Progenitor cell of endocrine pancreas (in vitro differentiated cells): ENCODE data around the gene FTO. TPM values are rescaled to one million over a fixed set of nuclear protein-coding genes. Genes with fewer than 3 reads are reported as not detected.

Source experiments
- DNase-seq: peaks from one replicate; pipeline ENCODE4 v3.0.0; 2021; ENCODE audit warnings: low spot score; ENCODE audit not compliant: unreplicated experiment
- H3K27ac Mint-ChIP-seq: 2 replicates; pipeline ENCODE4 v1.8.0; 2021; ENCODE audit warnings: mild to moderate bottlenecking, moderate library complexity, mixed read lengths
- H3K27me3 Mint-ChIP-seq: 2 replicates; pipeline ENCODE4 v1.8.0; 2021; ENCODE audit warnings: mixed read lengths
- H3K36me3 Mint-ChIP-seq: 2 replicates; pipeline ENCODE4 v1.8.0; 2022; ENCODE audit warnings: mixed read lengths; ENCODE audit not compliant: insufficient read depth
- H3K4me1 Mint-ChIP-seq: 2 replicates; pipeline ENCODE4 v1.8.0; 2021; ENCODE audit warnings: low read depth, mixed read lengths
- H3K4me3 Mint-ChIP-seq: 2 replicates; pipeline ENCODE4 v1.8.0; 2021; ENCODE audit warnings: low read depth, mild to moderate bottlenecking, moderate library complexity, mixed read lengths
- H3K9me3 Mint-ChIP-seq: 2 replicates; pipeline ENCODE4 v1.8.0; 2021; ENCODE audit warnings: low read depth, mixed read lengths
- total RNA-seq: library from RNA; stranded (reverse); gene quantifications from 2 replicates; pipeline ENCODE4 v1.2.1, GENCODE V29; 2021
- TF ChIP-seq, protein P1 (sequence below): fragments of 200-600 bp; sonication (generic); IDR thresholded peaks from one replicate; pipeline ENCODE4 v1.5.0; 2021; ENCODE audit warnings: antibody characterized with exemption, mild to moderate bottlenecking; ENCODE audit not compliant: unreplicated experiment

Gene FTO
- total RNA-seq, 1 donor from 2014 or later = 78.7 TPM

- Mint-ChIP-seq H3K36me3 (no peaks in the 10 kb centered on the region), H3K4me1 (peaks cover 10% of the 10 kb centered on the region), H3K27me3 (no peaks in the 10 kb centered on the region), H3K9me3 (no peaks in the 10 kb centered on the region), H3K4me3 (no peak overlapping the region), H3K27ac (no peak overlapping the region)
- TF ChIP-seq, protein P1, sequence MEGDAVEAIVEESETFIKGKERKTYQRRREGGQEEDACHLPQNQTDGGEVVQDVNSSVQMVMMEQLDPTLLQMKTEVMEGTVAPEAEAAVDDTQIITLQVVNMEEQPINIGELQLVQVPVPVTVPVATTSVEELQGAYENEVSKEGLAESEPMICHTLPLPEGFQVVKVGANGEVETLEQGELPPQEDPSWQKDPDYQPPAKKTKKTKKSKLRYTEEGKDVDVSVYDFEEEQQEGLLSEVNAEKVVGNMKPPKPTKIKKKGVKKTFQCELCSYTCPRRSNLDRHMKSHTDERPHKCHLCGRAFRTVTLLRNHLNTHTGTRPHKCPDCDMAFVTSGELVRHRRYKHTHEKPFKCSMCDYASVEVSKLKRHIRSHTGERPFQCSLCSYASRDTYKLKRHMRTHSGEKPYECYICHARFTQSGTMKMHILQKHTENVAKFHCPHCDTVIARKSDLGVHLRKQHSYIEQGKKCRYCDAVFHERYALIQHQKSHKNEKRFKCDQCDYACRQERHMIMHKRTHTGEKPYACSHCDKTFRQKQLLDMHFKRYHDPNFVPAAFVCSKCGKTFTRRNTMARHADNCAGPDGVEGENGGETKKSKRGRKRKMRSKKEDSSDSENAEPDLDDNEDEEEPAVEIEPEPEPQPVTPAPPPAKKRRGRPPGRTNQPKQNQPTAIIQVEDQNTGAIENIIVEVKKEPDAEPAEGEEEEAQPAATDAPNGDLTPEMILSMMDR = no peak
- DNase-seq = no peak
These were observed 245.9 kb downstream of the FTO start for GRCh38 chr16:53949715-53950410.

GRCh38 chr16:53950677-53951076 lies 246.7 kb downstream of the FTO start:
- H3K27me3 Mint-ChIP-seq = no peaks in the 10 kb centered on the region
- H3K27ac Mint-ChIP-seq = no peak overlapping the region
- TF ChIP-seq, protein P1 = no peak
- H3K9me3 Mint-ChIP-seq = no peaks in the 10 kb centered on the region
- DNase-seq = no peak
- no peaks in the 10 kb centered on the region for H3K36me3 Mint-ChIP-seq
- H3K4me3 Mint-ChIP-seq = no peak overlapping the region
- H3K4me1 Mint-ChIP-seq = peaks cover 12% of the 10 kb centered on the region

GRCh38 chr16:53952215-53953208 lies 248.6 kb downstream of the FTO start:
- Mint-ChIP-seq H3K4me3 (no peak overlapping the region), H3K27ac (no peak overlapping the region), H3K27me3 (no peaks in the 10 kb centered on the region), H3K36me3 (peaks cover 3% of the 10 kb centered on the region), H3K9me3 (no peaks in the 10 kb centered on the region), H3K4me1 (peaks cover 12% of the 10 kb centered on the region)
- no peak for DNase-seq
- TF ChIP-seq, protein P1 = no peak

GRCh38 chr16:53953336-53953735 lies 249.4 kb downstream of the FTO start:
- H3K27me3 Mint-ChIP-seq = no peaks in the 10 kb centered on the region
- no peak for DNase-seq
- H3K36me3 Mint-ChIP-seq = peaks cover 3% of the 10 kb centered on the region
- H3K27ac Mint-ChIP-seq = no peak overlapping the region
- H3K4me3 Mint-ChIP-seq = no peak overlapping the region
- TF ChIP-seq, protein P1 = no peak
- peaks cover 9% of the 10 kb centered on the region for H3K4me1 Mint-ChIP-seq
- H3K9me3 Mint-ChIP-seq = no peaks in the 10 kb centered on the region

DNA sequence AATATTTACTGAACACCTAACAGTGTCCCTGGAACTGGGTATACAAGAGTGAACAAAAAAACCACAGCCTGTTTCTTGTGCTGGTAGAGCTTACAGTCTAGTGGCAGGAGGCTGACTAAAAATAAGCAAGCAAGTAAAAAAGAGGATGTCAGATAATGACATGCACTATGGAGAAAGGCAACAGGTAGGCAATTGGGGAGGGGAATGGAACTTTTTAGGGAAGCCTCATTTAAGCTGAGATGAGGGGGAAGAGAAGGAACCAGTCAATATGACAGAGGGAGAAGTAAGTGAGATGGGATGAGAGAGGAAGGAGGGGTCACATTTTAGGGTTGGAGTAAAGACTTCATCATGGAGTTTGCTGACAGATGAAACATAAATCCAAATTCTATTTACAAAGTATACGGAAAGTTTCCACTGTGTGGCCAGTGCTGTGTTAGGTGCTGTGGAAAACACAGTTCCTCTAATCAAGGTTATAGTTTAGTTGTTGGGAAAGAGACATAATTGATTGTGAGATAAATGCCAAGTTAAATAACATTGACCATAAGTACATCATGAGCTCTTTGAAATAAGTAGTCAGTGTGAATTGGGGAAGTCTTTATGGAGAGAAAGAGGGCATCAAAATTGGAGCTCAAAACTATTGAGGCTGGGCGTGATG lies 251.4 kb downstream of the FTO start:
- Mint-ChIP-seq H3K4me1 (peaks cover 9% of the 10 kb centered on the region), H3K27ac (no peak overlapping the region), H3K27me3 (peaks cover 2% of the 10 kb centered on the region), H3K9me3 (no peaks in the 10 kb centered on the region), H3K4me3 (no peak overlapping the region), H3K36me3 (peaks cover 3% of the 10 kb centered on the region)
- TF ChIP-seq, protein P1 = no peak
- no peak for DNase-seq
